Glutamatergic neuron (in vitro differentiated cells): ENCODE measurements around the gene FFAR1. TPM values are rescaled to one million over a fixed set of nuclear protein-coding genes. Genes with fewer than 3 reads are reported as not detected.

Source experiments
- DNase-seq: peaks from one replicate; pipeline ENCODE4 v3.0.0; 2022
- H3K27ac Mint-ChIP-seq: one replicate; pipeline ENCODE4 v1.8.0; 2020; ENCODE audit warnings: mild to moderate bottlenecking, mixed read lengths, inconsistent platforms; ENCODE audit not compliant: unreplicated experiment
- H3K27me3 Mint-ChIP-seq: one replicate; pipeline ENCODE4 v1.8.0; 2020; ENCODE audit warnings: mild to moderate bottlenecking, moderate library complexity, mixed read lengths, inconsistent platforms; ENCODE audit not compliant: unreplicated experiment
- H3K36me3 Mint-ChIP-seq: one replicate; pipeline ENCODE4 v1.8.0; 2020; ENCODE audit warnings: mild to moderate bottlenecking, mixed read lengths, inconsistent platforms; ENCODE audit not compliant: unreplicated experiment
- H3K4me1 Mint-ChIP-seq: one replicate; pipeline ENCODE4 v1.8.0; 2020; ENCODE audit warnings: mild to moderate bottlenecking, low read depth, mixed read lengths, inconsistent platforms; ENCODE audit not compliant: unreplicated experiment
- H3K4me3 Mint-ChIP-seq: one replicate; pipeline ENCODE4 v1.8.0; 2020; ENCODE audit warnings: mild to moderate bottlenecking, mixed read lengths, inconsistent platforms; ENCODE audit not compliant: unreplicated experiment
- H3K9me3 Mint-ChIP-seq: one replicate; pipeline ENCODE4 v1.8.0; 2020; ENCODE audit warnings: mild to moderate bottlenecking, moderate library complexity, mixed read lengths, inconsistent platforms; ENCODE audit not compliant: unreplicated experiment
- long read RNA-seq: library from polyadenylated mRNA; unstranded; transcript quantifications from one replicate; pipeline ENCODE4 v2.0.0, GENCODE V29; 2020; ENCODE audit not compliant: unreplicated experiment
- total RNA-seq: library from RNA; stranded (reverse); fragmentation: NEBNext Ultra II Directional; extraction: Animal tissue kit (Norgen Biotek cat#: 25700); gene quantifications from one replicate; pipeline ENCODE4 v1.2.1, GENCODE V29; 2021; ENCODE audit not compliant: unreplicated experiment
- TF ChIP-seq, protein P1 (sequence below): fragments of 200-600 bp; sonication (generic); IDR thresholded peaks from one replicate; pipeline ENCODE4 v1.5.0; 2021; ENCODE audit not compliant: partially characterized antibody, unreplicated experiment

The FFAR1 gene, protein sequence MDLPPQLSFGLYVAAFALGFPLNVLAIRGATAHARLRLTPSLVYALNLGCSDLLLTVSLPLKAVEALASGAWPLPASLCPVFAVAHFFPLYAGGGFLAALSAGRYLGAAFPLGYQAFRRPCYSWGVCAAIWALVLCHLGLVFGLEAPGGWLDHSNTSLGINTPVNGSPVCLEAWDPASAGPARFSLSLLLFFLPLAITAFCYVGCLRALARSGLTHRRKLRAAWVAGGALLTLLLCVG (N-terminal part only)
- total RNA-seq: not detected
- long read RNA-seq: 0 reads

DNA sequence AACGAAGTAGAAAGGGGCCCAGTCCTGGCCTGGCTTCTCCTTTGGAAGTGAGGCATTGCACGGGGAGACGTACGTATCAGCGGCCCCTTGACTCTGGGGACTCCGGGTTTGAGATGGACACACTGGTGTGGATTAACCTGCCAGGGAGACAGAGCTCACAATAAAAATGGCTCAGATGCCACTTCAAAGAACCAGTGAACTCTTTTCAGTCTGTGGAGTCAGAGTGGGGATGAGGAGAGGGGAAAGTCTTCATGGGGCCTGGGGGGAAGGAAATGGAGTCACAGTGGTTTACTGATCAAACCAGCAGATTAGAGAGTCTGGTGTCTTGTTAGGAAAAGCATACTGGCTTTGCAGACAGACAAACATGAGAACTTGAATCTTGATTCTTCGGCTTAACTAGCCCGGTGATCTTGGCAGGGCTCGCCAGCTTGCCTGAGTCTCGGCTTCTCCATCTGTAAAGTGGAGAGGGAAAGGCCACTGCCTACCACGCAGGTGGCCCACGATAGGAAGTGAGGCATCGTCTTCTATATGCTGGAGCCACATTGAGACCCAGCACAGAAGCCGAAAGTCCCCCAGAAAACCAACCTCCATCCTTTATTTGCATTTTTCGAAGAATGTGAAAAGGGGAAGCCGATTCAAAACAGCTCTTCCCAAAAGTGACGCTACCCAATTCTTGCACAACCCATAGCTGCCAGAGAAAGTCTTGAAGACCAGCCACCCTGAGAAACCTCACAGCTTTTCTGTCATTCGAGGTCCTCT is at the start of gene FFAR1:
Gene FFAR1 (plus strand): TSS at position 732 of the 759 bp plus-strand sequence. CDS start 3,650 bp downstream, outside the sequence.
- TF ChIP-seq, protein P1, sequence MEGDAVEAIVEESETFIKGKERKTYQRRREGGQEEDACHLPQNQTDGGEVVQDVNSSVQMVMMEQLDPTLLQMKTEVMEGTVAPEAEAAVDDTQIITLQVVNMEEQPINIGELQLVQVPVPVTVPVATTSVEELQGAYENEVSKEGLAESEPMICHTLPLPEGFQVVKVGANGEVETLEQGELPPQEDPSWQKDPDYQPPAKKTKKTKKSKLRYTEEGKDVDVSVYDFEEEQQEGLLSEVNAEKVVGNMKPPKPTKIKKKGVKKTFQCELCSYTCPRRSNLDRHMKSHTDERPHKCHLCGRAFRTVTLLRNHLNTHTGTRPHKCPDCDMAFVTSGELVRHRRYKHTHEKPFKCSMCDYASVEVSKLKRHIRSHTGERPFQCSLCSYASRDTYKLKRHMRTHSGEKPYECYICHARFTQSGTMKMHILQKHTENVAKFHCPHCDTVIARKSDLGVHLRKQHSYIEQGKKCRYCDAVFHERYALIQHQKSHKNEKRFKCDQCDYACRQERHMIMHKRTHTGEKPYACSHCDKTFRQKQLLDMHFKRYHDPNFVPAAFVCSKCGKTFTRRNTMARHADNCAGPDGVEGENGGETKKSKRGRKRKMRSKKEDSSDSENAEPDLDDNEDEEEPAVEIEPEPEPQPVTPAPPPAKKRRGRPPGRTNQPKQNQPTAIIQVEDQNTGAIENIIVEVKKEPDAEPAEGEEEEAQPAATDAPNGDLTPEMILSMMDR: no peak
- no peak for DNase-seq
- Mint-ChIP-seq H3K36me3 (no peaks in the 10 kb centered on the region), H3K4me1 (peaks cover under 1% of the 10 kb centered on the region), H3K27me3 (peaks cover 5% of the 10 kb centered on the region), H3K9me3 (peaks cover 4% of the 10 kb centered on the region), H3K27ac (no peak within 1 kb of the TSS), H3K4me3 (peak within 1 kb of the TSS; percentile 12)

- Mint-ChIP-seq H3K9me3 (peaks cover 6% of the 10 kb centered on the region), H3K27ac (no peak overlapping the region), H3K27me3 (peaks cover 6% of the 10 kb centered on the region), H3K4me3 (no peak overlapping the region), H3K36me3 (peaks cover 4% of the 10 kb centered on the region), H3K4me1 (peaks cover 6% of the 10 kb centered on the region)
- TF ChIP-seq, protein P1: no peak
- no peak for DNase-seq
Observed at GRCh38 chr19:35297922-35298321, 49.8 kb upstream of the FFAR1 start.

DNA sequence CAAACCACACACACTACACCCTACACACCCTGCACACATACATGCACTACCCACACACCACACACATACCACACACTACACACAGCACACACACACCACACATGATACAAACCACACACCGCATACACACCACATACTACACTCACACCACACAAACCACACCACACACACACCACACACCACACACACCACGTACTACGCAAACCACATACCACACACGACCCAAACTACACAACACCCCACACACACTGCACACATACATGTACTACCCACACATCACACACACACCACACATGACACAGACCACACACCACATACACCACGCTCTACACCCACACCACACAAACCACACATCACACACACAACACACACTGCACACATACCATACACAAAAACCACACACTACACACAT is 49.1 kb upstream of the FFAR1 start:
- H3K9me3 Mint-ChIP-seq: peaks cover 6% of the 10 kb centered on the region
- H3K4me1 Mint-ChIP-seq: no peaks in the 10 kb centered on the region
- peaks cover 4% of the 10 kb centered on the region for H3K36me3 Mint-ChIP-seq
- no peak for DNase-seq
- H3K27ac Mint-ChIP-seq: no peak overlapping the region
- H3K27me3 Mint-ChIP-seq: peaks cover 6% of the 10 kb centered on the region
- no peak overlapping the region for H3K4me3 Mint-ChIP-seq
- TF ChIP-seq, protein P1: no peak

DNA sequence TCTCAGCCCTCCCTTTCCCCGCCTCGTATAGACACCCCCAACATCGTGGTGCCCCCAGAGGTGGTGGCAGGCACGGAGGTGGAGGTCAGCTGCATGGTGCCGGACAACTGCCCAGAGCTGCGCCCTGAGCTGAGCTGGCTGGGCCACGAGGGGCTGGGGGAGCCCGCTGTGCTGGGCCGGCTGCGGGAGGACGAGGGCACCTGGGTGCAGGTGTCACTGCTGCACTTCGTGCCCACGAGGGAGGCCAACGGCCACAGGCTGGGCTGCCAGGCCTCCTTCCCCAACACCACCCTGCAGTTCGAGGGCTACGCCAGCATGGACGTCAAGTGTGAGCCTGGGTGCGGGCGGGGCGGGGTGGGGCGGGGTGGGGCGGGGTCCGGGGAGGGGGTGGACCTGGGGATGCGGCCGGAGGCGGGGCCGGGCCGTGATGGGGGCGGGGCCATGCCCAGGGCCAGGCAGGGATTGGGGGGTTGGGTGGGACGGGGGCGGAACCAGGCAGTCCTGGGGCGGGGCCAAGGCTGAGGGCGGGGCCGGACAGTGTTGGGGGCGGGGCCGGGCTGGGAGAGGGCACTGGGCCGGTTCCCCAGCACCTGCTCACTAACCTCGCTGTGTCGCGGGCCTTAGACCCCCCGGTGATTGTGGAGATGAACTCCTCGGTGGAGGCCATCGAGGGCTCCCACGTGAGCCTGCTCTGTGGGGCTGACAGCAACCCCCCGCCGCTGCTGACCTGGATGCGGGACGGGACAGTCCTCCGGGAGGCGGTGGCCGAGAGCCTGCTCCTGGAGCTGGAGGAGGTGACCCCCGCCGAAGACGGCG is 48.0 kb upstream of the FFAR1 start:
- TF ChIP-seq, protein P1: no peak
- DNase-seq: no peak
- no peak overlapping the region for H3K27ac Mint-ChIP-seq

More for the DNA sequence above, 48.0 kb upstream of the FFAR1 start:
- Mint-ChIP-seq H3K4me3 (no peak overlapping the region), H3K9me3 (peaks cover 4% of the 10 kb centered on the region), H3K36me3 (peaks cover 4% of the 10 kb centered on the region), H3K4me1 (no peaks in the 10 kb centered on the region), H3K27me3 (peaks cover 2% of the 10 kb centered on the region)
